Endometrial microvascular endothelial cells (primary cell): Measurements from ENCODE around the gene CATSPERE. TPM values are rescaled to one million over a fixed set of nuclear protein-coding genes. Genes with fewer than 3 reads are reported as not detected.
"Not testable (repeated sequence)": the region's sequence is repeated elsewhere in the genome, so short reads cannot be mapped to it uniquely, and the experiment has no call there.

Experiments used
- in situ Hi-C: cut with HindIII; loops from 2 replicates; pipeline ENCODE4 v1.10.0; 2017; ENCODE audit warnings: low sequenced_read_pairs, low pct_unique_long_range_greater_than_20kb; ENCODE audit errors: inconsistent ontology term
- total RNA-seq: library from RNA; depleted of rRNA; stranded (reverse); fragments of >200 nt; gene quantifications from one replicate; pipeline ENCODE4 v1.2.3, GENCODE V29; 2015; ENCODE audit errors: inconsistent ontology term

CATSPERE gene
- total RNA-seq, 1 donor from 2014 or later, result 0.19 TPM

DNA sequence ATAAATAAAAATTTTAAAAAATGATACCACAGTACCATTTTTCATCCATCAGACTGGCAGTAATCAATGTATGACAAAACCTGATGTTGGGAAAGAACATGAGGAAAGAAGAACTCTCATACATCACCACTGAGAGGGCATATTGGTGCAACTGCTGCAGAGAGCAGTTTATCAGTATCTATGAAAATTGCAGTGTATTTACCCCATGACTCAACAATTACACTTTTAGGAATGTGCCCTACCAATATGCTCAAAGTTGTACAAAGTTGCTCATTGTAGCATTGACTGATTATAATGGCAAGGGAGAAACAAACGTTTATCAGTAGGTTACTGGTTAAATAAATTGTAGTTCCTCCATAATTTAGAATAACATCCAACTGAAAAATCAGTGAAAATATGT lies 36.7 kb downstream of the CATSPERE start:
- in situ Hi-C loops, result no loop called here

GRCh38 chr1:244499484-244499883 lies 38.4 kb downstream of the CATSPERE start:
- in situ Hi-C loops, result not testable (repeated sequence)

DNA sequence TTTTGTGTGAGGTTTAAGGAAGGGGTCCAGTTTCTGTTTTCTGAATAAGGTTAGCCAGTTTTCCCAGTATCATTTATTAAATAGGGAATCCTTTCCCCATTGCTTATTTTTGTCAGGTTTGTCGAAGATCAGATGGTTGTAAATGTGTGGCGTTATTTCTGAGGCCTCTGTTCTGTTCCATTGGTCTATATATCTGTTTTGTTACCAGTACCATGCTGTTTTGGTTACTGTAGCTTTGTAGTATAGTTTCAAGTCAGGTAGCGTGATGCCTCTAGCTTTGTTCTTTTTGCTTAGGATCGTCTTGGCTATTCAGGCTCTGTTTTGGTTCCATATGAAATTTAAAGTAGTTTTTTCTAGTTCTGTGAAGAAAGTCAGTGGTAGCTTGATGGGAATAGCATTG lies 39.4 kb downstream of the CATSPERE start:
- in situ Hi-C loops, result not testable (repeated sequence)

DNA sequence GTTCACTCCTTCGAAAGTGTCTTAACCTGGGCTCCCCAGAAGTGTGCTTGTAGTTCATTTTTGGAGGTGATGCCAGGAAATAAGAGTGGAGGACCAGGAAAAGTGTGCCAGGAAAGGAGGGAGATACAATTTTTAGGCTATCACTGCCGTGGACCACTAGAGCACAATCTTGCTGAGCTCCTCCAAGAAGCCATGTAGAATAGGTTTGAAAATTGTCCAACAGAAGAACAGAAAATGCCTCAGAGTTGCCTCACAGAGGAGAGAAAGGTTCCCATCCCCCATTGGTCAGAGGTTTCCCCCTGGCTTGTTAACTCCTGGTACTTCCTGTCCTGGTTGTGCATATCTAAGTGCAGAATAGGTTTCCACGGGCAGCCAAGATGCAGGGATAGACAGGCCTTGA lies 41.6 kb downstream of the CATSPERE start:
- in situ Hi-C loops, result no loop called here

DNA sequence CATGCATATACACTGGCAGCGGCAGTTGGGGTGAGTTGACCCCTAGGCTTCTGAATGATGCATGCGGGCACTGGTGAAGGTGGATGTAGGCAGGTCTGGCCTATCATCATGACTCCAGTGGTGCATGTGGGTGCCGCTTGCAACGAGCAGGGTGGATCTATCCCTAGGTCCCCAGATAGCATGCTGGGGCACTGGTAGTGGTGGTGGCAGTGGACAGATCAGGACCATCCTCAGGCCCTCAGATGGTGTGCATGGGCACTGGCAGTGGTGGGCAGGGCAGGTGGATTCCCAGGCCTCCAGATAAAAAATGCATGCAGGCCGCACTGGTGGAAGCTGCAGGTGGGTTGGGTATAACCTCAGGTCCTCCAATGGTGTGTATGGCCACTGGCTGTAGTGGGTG lies 52.4 kb downstream of the CATSPERE start:
- in situ Hi-C loops, result no loop called here

DNA sequence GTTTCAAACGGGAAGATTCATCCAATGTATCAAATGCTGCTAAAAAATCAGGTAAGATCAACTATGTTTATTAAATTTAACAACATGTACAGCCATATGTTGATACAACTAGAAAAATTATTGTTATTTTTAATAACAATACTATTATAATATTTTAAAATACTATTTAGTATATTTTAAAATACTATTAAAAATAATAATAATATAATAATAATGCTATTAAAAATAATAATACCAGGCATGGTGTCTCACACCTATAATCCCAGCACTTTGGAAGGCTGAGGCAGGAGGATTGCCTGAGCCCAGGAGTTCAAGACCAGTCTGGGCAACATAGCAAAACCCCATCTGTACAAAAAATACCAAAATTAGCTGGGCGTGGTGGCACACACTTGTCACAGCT lies 54.6 kb downstream of the CATSPERE start:
- in situ Hi-C loops, result no loop called here

- in situ Hi-C loops, result no loop called here
These were observed 75.2 kb downstream of the CATSPERE start for GRCh38 chr1:244536316-244536715.

- in situ Hi-C loops, result no loop called here
These were observed 84.4 kb downstream of the CATSPERE start for GRCh38 chr1:244545511-244545910.

DNA sequence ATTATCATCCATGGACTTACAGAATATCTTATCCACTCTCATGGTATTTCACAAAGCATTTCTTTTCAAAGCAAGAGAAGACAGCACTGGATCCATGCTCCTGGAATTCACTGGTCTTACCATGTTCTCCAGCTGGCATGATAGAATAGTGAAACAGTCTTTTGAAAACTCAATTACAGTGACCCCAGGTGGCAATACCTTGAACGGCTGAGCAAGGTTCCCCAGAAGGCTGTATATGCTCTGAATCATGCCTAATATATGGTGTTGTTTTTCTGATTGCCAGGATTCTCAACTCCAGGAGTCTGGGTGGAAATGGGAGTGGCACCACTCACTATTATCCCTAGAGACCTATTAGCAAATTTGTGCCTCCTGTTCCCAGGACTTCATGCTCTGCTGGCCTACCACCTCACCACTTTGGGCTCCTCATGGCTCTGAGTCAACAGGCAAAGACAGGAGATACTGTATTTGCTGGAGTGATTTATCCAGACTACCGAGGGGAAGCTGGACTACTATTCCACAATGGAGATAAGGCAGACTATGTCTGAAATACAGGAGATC lies 87.6 kb downstream of the CATSPERE start:
- in situ Hi-C loops, result no loop called here

GRCh38 chr1:244552336-244552735 lies 91.3 kb downstream of the CATSPERE start:
- in situ Hi-C loops, result no loop called here

- in situ Hi-C loops, result no loop called here
These were observed 95.2 kb downstream of the CATSPERE start for GRCh38 chr1:244556263-244556662.

- in situ Hi-C loops, result no loop called here
These were observed 96.5 kb downstream of the CATSPERE start for GRCh38 chr1:244557565-244557964.

GRCh38 chr1:244559561-244559960 lies 98.5 kb downstream of the CATSPERE start:
- in situ Hi-C loops, result no loop called here

- in situ Hi-C loops, result not testable (repeated sequence)
These were observed 101.8 kb downstream of the CATSPERE start for GRCh38 chr1:244562877-244563276.

DNA sequence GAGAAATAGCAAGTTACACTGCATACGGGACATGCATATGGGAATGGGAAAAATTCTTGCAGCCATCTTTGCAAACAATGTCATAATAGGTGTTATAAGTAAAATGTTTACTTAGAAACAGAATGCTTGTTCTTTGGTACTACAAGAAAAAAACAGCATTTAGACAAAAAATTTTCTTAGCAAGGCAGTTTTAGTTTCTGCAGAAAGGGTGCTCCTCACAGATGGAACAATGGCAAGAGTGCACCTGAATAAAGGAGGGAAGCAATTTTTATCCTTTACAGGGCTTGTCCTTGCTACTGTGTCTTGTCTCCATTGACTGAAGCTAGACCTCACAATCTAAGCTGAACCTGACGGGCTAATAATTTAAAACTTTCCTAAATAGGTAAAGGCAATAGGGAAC lies 112.7 kb downstream of the CATSPERE start:
- in situ Hi-C loops, result no loop called here

DNA sequence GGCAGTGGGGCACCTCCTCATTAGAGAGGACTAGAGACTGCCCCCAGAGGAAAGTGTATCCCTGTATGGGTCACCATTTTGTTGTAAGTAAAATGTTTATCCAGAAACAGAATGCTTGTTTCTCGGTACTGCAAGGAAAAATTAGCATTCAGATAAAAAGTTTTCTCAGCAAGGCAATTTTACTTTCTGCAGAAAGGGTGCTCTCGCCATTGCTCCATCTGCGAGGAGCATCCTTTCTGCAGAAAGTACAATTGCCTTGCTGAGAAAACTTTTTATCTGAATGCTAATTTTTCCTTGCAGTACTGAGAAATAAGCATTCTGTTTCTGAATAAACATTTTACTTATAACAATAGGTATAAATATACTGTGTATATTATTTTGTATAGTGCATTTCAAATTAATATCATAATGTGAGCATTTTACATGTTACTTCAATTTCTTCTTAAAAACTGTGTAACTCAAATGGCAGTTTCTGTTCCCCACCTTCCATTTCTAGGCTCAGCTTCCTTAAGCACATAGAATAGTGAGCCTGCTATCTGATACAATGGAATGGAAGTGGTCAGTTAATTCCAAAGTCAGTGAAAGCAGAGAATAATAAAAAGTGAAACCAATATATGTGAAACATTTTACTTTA lies 115.3 kb downstream of the CATSPERE start:
- in situ Hi-C loops, result no loop called here

DNA sequence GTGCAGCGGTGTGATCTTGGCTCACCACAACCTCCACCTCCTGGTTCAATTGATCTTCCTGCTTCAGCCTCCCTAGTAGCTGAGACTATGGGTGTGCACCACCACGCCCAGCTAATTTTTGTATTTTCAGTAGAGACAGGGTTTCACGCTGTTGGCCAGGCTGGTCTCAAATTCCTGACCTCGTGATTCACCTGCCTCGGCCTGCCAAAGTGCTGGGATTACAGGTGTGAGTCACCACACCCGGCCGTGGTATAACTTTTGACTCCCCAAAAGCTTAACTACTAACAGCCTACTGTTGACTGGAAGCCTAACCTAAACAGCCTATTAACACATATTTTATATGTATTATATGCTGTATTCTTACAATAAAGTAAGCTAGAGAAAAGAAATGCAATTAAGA lies 117.1 kb downstream of the CATSPERE start:
- in situ Hi-C loops, result not testable (repeated sequence)

DNA sequence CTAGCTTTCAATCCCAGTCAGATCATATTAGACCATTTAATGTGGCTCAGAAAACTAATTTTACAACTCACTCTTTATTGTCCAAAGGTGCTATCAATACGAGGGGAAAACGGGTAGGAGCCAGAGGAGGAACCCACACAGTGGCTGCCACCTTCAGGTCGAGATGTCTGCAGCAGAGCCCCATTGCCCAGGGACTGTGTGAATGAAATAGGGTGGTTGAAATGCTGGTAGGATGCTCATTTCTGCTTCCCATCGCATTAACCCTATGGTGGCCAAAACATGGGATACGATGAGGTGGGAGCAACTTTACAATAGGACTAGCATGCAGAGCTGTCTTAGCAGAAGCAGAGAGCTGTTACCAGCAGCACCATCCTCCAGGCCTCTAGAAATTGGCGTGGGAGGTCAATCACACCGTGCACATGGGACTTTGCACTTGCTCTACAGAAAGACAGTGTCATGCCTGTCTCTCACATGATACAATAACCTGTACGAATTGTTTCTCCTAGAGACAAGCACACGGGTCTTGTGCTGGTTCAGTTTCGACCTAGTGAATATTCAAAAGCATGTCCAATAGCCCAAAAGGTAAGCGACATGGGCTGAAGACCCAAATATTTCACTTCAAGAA lies 122.4 kb downstream of the CATSPERE start:
- in situ Hi-C loops, result no loop called here

DNA sequence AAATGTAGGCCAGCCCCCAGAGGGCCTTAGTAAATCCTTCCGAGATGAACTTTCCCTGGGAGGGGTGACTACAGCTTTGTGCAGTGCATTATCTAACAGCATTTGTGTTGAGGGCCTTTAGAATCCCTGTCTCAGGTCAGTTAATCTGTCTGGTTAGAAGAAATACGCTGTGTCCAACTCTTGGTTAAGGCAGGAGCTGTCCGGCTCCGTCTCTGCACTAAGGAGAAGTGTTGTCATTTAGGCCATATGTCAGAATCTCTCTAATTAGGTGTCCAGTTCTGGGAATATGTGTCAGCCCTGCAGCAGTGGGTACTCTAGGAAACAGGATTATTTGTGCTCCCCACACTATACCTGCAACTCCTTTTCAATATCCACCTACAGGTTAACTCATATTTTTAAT lies 124.8 kb downstream of the CATSPERE start:
- in situ Hi-C loops, result no loop called here

DNA sequence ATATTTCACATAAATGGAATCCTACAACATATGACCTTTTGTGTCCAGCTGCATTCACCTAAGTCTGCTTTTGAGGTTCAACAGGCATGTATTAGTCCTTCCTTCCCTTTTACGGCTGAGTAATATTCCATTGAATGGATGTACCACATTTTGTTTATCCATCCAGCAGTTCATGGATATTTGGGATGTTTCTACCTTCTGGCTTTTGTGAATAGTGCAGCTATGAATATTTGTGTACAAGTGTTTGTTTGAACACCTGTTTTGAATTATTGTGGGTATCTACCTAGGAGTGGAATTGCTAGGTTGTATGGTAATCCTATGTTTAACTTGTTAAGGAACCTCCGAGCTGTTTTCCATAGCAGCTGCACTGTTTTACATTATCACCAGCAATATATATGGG lies 129.6 kb downstream of the CATSPERE start:
- in situ Hi-C loops, result no loop called here

DNA sequence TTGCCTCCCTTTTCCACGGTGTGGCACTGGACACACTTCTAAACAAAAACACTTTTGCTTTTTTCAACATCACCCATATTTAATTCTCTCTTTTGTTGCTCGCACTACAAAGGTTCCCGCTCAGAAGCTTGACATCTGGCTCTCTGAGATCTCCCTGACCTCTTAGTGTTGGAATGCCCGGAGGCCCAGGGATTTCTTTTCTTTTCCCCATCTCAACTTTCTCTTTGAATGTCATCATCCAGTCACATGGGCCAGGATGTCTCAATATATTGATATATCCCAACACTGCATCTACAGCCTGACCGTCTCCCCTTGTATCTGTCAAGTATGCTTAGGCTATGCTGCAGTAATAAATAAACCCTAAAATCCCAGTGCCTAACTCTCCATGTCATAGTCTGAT lies 137.5 kb downstream of the CATSPERE start:
- in situ Hi-C loops, result no loop called here
